GM20431 (cell line): Measurements from ENCODE around the gene TRIM38.

Experiments
- in situ Hi-C: fragments of 300-500 bp; cut with MseI, MboI; formaldehyde crosslinking; loops from one replicate; pipeline ENCODE4 v1.15.0; 2020; ENCODE audit warnings: low sequenced_read_pairs; ENCODE audit not compliant: unreplicated experiment

Gene TRIM38

GRCh38 chr6:26034905-26035304 lies 72.3 kb downstream of the TRIM38 start:
- in situ Hi-C loops: loop anchor here (25.0 kb wide), 2 partner anchors 177 to 1102 kb away; a partner anchor contains a TSS
